Esophagus (tissue), 2 donors: ENCODE data around the gene ASIC2. TPM values are rescaled to one million over a fixed set of nuclear protein-coding genes. Genes with fewer than 3 reads are reported as not detected.

Experiments
- H3K27ac ChIP-seq, 2 donors: one replicate each; pipeline ENCODE4 v1.5.1; 2013; ENCODE audit warnings: low read depth in 2 of 2, mild to moderate bottlenecking in 2 of 2, inconsistent platforms in 1 of 2, low read length in 1 of 2, moderate library complexity in 1 of 2
- H3K27me3 ChIP-seq, 2 donors: one replicate each; pipeline ENCODE4 v1.6.1; 2013; ENCODE audit warnings: low read length in 2 of 2, control low read depth in 1 of 2, mild to moderate bottlenecking in 1 of 2; ENCODE audit not compliant: insufficient read depth in 2 of 2, control insufficient read depth in 1 of 2
- H3K36me3 ChIP-seq, 2 donors: one replicate each; pipeline ENCODE4 v1.6.1; 2013; ENCODE audit warnings: low read length in 1 of 2; ENCODE audit not compliant: control insufficient read depth in 2 of 2, insufficient read depth in 2 of 2
- H3K4me1 ChIP-seq, 2 donors: one replicate each; pipeline ENCODE4 v1.6.1; 2013; ENCODE audit warnings: low read length in 1 of 2; ENCODE audit not compliant: control insufficient read depth in 2 of 2, insufficient read depth in 2 of 2
- H3K4me3 ChIP-seq, 2 donors: one replicate each; pipeline ENCODE4 v1.5.1; 2013; ENCODE audit warnings: low read length in 2 of 2, mild to moderate bottlenecking in 2 of 2, low read depth in 1 of 2, moderate library complexity in 1 of 2
- H3K9me3 ChIP-seq, 2 donors: one replicate each; pipeline ENCODE4 v1.6.1; 2013; ENCODE audit warnings: mild to moderate bottlenecking in 2 of 2, low read depth in 1 of 2, low read length in 1 of 2, moderate library complexity in 1 of 2; ENCODE audit not compliant: control insufficient read depth in 2 of 2, insufficient read depth in 1 of 2
- WGBS, 2 donors: extraction: QIAGEN DNeasy Blood & Tissue Kit; methylation state at CpG; one replicate each; pipeline ENCODE4 v1.1.7; 2013; 5-methylcytosine and 5-hydroxymethylcytosine counted together
- polyA plus RNA-seq, 2 donors: library from polyadenylated mRNA; stranded (reverse); fragments of 200-250 nt; gene quantifications; one replicate each; pipeline ENCODE4 v1.2.3, GENCODE V29; 2013
- donor health status: healthy with polysubstance abuse.
- donor health status: Bipolar disorder and iron deficiency.

ASIC2 gene
- polyA plus RNA-seq, 2 donors: not detected

DNA sequence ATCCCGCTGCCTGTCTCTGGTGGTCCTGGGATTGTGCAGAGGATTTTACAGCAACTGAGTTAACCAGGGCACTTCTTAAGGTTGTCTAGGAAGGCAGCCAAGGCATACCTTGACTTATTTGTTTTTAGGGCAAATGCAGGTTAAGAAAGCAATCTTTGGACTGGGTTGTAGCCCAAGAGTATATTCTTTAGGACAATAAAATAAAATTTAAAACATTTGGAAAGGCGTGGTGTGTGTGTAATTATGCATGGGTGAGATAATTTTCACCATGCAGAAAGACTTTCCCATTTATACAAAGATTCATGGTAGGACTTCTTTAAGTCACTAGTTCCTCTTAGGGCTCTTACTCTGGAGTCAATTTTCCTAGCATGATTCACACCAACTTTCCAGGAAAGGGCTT is 208.3 kb downstream of the ASIC2 start:
- Histone ChIP-seq H3K27me3 (peaks cover 0 to 2% of the 10 kb centered on the region in 2 donors), H3K36me3 (no peaks in the 10 kb centered on the region), H3K4me3 (no peak overlapping the region), H3K9me3 (peaks cover 0 to 2% of the 10 kb centered on the region in 2 donors), H3K27ac (no peak overlapping the region), H3K4me1 (no peaks in the 10 kb centered on the region)
- WGBS, 2 donors: 75 to 82% methylated on average over 2 of the region's 2 CpGs

DNA sequence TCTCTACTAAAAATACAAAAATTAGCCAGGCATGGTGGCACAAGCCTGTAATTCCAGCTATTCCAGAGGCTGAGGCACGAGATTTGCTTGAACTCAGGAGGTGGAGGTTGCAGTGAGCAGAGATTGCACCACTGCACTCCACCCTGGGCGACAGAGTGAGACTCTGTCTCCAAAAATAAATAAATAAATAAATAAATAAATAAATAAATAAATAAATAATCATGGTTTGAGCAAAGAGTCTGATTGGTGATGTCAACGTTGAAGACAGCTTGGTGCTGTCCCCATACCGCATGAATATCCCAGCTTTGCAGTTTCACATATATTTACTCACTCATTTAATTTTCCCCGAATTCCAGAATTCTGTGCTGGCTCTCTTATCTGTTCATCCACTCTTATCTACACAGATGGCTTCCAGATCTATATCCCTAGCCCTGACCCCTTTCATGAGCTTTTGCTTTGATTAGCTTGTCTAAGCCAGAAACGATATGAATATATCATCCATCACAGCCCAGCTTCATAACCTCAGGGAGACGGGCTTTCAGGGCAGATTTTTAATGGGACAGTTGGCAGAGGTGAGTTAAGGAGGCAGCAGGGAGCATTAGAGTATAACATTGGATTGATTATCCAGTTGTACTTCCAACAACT is 210.4 kb downstream of the ASIC2 start:
- H3K4me1 ChIP-seq: no peaks in the 10 kb centered on the region
- H3K9me3 ChIP-seq: peaks cover 0 to 2% of the 10 kb centered on the region in 2 donors
- H3K27ac ChIP-seq: no peak overlapping the region
- no peak overlapping the region for H3K4me3 ChIP-seq
- no peaks in the 10 kb centered on the region for H3K36me3 ChIP-seq
- 71 to 82% methylated on average over 7 of the region's 7 CpGs for WGBS, 2 donors
- H3K27me3 ChIP-seq: no peaks in the 10 kb centered on the region

DNA sequence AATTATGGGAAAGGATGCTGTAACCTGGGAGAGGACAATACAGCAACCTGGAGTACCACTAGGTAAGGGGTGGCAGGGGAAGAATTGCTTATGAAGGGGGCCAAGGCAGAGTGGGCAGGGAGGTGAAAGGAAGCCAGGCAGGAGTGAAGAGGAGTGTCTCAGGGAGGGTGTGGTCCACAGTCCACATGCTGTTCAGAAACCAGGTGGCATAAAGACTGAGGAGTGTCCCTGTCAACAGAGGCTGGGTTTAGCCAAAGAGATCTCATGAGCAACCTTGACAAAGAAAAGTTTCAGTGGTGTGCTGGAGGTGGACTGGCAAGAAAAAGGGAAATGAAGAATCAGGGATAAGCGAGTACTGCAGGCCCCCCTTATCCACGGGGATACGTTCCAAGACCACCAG is 213.0 kb downstream of the ASIC2 start:
- H3K4me3 ChIP-seq: no peak overlapping the region
- no peaks in the 10 kb centered on the region for H3K27me3 ChIP-seq
- 66 to 79% methylated on average over 3 of the region's 3 CpGs for WGBS, 2 donors
- H3K36me3 ChIP-seq: no peaks in the 10 kb centered on the region
- H3K9me3 ChIP-seq: peaks cover 0 to 2% of the 10 kb centered on the region in 2 donors
- H3K4me1 ChIP-seq: no peaks in the 10 kb centered on the region
- H3K27ac ChIP-seq: no peak overlapping the region

DNA sequence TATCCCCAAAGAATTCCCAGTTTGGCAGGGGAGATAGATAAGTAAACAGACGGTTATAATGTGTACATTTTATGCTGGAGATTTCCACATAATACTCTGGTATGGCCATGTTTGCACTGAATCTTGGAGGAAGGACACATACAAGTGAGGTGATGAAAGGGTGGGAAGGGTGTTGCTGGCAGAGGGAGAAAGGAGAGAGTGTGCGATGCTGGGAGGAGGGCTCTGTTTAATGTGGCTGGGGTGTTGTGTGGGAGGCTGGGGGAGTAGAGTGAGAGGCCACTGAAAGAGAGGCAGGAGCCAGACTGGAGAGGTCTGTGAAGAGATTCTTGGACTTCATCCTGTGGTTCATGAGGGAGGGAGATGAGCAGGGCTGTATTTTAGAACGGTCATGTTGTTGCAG is 213.9 kb downstream of the ASIC2 start:
- Histone ChIP-seq H3K27me3 (no peaks in the 10 kb centered on the region), H3K27ac (no peak overlapping the region), H3K9me3 (peaks cover 0 to 2% of the 10 kb centered on the region in 2 donors), H3K4me1 (no peaks in the 10 kb centered on the region), H3K4me3 (no peak overlapping the region), H3K36me3 (no peaks in the 10 kb centered on the region)
- WGBS, 2 donors: 48 to 61% methylated on average over 3 of the region's 3 CpGs

DNA sequence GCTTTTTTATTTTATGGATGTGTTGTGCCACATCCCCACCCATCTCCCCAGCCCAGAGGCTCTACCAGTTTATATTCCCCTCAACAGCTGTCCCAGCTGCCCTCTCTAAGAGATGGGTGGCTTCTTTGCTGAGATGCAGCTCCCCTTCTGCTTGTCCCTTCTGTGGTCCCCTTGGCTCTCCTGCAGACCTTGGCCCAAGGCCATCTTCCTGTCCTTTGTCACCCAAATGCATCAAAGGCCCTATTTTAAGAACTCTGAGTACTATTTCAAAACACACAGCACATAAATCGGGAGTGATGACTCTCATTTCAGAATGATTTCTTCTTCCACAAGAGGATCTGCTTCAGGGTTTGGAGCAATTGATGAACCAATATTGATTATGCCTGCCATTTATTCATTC is 216.1 kb downstream of the ASIC2 start:
- WGBS, 2 donors: 55 to 59% methylated on average over 1 of the region's 1 CpG
- H3K27me3 ChIP-seq: peaks cover 0 to 2% of the 10 kb centered on the region in 2 donors
- no peak overlapping the region for H3K4me3 ChIP-seq
- H3K27ac ChIP-seq: no peak overlapping the region
- no peaks in the 10 kb centered on the region for H3K4me1 ChIP-seq
- no peaks in the 10 kb centered on the region for H3K36me3 ChIP-seq
- H3K9me3 ChIP-seq: no peaks in the 10 kb centered on the region

DNA sequence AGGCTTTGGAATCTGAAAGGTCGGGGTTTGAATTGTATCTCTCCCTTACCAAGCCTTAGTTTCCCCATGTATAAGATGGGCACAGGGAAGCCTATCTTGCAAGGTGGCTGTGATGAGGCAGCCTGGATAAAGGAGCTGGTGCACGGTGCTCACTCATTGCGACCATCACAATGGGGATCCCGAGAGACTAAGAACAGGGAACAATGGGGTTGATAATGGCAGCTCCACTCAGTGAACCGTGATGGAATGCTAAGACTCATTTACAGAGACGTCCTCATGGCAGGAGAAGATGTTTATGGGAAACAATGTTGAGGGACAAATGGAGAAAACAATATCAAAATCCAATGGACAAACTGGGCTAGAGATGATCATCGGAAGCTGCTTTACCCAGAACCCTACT is 219.7 kb downstream of the ASIC2 start:
- 57 to 63% methylated on average over 7 of the region's 7 CpGs for WGBS, 2 donors
- Histone ChIP-seq H3K4me3 (no peak overlapping the region), H3K36me3 (no peaks in the 10 kb centered on the region), H3K4me1 (no peaks in the 10 kb centered on the region), H3K9me3 (no peaks in the 10 kb centered on the region), H3K27ac (no peak overlapping the region), H3K27me3 (peaks cover 0 to 2% of the 10 kb centered on the region in 2 donors)

DNA sequence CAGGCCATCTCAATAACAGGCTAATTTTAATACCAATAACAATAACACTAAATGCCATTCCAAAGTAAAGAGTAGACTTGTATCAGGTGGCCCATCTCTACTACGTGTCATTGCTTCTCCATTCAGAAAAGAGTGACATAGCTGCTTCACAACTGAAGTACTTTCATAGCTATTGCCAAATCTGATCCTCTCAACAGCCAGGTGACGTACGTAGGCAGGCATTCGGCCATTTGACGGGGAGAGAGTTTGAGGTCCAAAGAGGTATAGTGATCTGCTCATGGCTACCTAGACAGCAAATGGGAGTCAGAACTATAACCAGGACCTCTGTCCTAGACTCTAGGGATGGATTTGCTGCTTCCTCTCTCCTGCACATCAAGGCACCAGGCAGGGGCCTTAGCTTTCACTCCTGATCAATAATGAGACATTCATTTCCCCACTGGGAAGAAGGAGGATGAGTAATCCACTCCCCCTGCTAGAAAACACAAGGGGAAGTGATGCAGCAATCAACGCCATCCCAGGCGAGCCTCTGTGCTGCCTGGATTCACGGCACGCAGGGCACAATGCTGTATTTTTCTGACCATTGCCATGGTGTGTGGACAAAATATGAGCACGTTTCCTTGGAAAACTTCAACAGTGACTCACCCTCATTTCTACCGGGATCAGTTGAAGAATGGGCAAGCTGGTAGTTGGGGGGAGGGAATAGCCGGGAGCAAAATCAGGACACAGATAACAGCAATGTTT is 220.5 kb downstream of the ASIC2 start:
- Histone ChIP-seq H3K36me3 (no peaks in the 10 kb centered on the region), H3K27me3 (peaks cover 0 to 2% of the 10 kb centered on the region in 2 donors), H3K4me1 (no peaks in the 10 kb centered on the region), H3K27ac (no peak overlapping the region), H3K9me3 (no peaks in the 10 kb centered on the region), H3K4me3 (no peak overlapping the region)
- WGBS, 2 donors: 70 to 79% methylated on average over 12 of the region's 12 CpGs

DNA sequence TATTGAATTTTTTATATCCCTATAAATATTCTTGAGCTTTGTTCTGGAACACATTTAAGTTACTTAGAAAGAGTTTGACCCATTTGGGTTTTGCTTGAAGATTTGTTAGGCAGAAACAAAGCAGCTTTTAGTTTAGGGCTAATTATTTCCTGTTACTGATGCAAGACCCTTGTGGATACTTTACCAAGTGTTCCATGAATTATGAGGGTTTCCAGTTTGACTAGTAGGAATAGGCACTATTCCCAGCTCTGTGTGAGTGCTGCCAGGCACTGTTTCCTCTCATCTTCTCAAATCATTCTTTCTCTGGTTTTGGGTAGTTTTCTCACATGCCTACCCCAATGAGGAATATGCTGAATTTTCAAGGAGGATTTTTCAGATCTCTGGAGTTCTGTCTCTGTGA is 221.4 kb downstream of the ASIC2 start:
- H3K27me3 ChIP-seq: peaks cover 0 to 2% of the 10 kb centered on the region in 2 donors
- H3K9me3 ChIP-seq: no peaks in the 10 kb centered on the region
- H3K4me3 ChIP-seq: no peak overlapping the region
- no peaks in the 10 kb centered on the region for H3K4me1 ChIP-seq
- H3K27ac ChIP-seq: no peak overlapping the region
- no peaks in the 10 kb centered on the region for H3K36me3 ChIP-seq

DNA sequence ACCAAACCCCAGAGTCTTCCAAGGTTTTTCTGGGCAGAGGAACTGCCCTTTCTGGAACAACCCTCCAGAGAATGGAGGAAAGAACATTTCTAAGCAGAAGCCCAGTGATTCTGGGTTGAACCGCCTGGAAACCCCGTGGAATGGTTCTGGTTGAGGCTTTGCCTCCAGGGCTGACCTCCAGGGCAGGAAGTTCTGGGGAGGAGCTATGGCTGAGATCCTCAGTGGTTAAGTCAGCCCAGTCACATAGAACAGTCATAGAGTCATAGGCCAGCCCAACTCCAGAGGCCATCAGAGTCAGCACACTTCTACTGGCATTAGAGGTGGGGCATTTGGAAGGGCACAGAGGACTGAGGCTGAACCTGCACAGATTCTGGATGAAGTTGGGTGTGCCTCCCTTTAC is 235.5 kb downstream of the ASIC2 start:
- H3K36me3 ChIP-seq: no peaks in the 10 kb centered on the region
- no peak overlapping the region for H3K4me3 ChIP-seq
- H3K4me1 ChIP-seq: no peaks in the 10 kb centered on the region
- no peak overlapping the region for H3K27ac ChIP-seq
- peaks cover 3 to 12% of the 10 kb centered on the region in 2 donors for H3K27me3 ChIP-seq
- H3K9me3 ChIP-seq: no peaks in the 10 kb centered on the region
- 81 to 83% methylated on average over 2 of the region's 2 CpGs for WGBS, 2 donors
